ENCODE results near the gene ZNF609. TPM values are rescaled to one million over a fixed set of nuclear protein-coding genes. Genes with fewer than 3 reads are reported as not detected.

ZNF609 gene
- total and polyA plus RNA-seq, 4 donors: 8.1 to 54.2 (median 22.0) TPM

DNA sequence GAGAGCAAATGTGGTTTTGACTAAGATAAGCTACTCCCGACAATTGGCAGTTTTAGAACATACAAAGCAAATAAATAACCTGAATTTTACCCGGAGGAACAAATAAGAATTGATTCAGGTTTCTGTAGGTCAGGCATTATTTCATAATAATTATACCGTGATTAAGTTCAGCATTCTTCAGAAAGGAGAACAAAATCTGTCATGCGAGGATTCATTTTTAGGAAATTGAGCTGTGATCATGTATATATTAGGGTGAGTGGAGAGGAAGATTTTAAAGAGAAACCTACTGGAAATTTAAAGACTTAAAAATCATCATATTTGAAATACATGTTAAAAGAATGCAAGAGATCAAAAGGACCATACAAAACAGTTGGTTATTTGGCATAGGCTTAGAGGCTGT, 20.5 kb downstream of the ZNF609 start:
- Histone ChIP-seq H3K4me1 (ENCODE audit: control insufficient read depth in 5 of 5, insufficient read depth in 5 of 5, low read length in 5 of 5) (peaks cover 0 to 13% (median 2%) of the 10 kb centered on the region in 5 donors), H3K36me3 (ENCODE audit: control insufficient read depth in 4 of 4, insufficient read depth in 4 of 4, low read length in 4 of 4) (peaks cover 0 to 4% (median under 1%) of the 10 kb centered on the region in 4 donors), H3K4me3 (no peak overlapping the region), H3K27me3 (ENCODE audit: control insufficient read depth in 3 of 3, insufficient read depth in 3 of 3, low read length in 2 of 3) (no peaks in the 10 kb centered on the region), H3K9me3 (ENCODE audit: control insufficient read depth in 4 of 4, insufficient read depth in 3 of 4, low read length in 3 of 4) (no peaks in the 10 kb centered on the region), H3K27ac (ENCODE audit: low read depth in 1 of 2, low read length in 1 of 2) (no peak overlapping the region), H3K9ac (ENCODE audit: insufficient read depth in 1 of 2, low read length in 2 of 2) (no peak overlapping the region)
- WGBS, 2 donors: 51% methylated on average over 4 of the region's 4 CpGs
- TF ChIP-seq, protein P1, sequence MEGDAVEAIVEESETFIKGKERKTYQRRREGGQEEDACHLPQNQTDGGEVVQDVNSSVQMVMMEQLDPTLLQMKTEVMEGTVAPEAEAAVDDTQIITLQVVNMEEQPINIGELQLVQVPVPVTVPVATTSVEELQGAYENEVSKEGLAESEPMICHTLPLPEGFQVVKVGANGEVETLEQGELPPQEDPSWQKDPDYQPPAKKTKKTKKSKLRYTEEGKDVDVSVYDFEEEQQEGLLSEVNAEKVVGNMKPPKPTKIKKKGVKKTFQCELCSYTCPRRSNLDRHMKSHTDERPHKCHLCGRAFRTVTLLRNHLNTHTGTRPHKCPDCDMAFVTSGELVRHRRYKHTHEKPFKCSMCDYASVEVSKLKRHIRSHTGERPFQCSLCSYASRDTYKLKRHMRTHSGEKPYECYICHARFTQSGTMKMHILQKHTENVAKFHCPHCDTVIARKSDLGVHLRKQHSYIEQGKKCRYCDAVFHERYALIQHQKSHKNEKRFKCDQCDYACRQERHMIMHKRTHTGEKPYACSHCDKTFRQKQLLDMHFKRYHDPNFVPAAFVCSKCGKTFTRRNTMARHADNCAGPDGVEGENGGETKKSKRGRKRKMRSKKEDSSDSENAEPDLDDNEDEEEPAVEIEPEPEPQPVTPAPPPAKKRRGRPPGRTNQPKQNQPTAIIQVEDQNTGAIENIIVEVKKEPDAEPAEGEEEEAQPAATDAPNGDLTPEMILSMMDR (IDR thresholded peaks at IDR 0.05; ENCODE audit: control extremely low read depth, extremely low read depth): no peak
- ATAC-seq (ENCODE audit: insufficient read depth, low FRiP score) (no peak), DNase-seq (no peak)

DNA sequence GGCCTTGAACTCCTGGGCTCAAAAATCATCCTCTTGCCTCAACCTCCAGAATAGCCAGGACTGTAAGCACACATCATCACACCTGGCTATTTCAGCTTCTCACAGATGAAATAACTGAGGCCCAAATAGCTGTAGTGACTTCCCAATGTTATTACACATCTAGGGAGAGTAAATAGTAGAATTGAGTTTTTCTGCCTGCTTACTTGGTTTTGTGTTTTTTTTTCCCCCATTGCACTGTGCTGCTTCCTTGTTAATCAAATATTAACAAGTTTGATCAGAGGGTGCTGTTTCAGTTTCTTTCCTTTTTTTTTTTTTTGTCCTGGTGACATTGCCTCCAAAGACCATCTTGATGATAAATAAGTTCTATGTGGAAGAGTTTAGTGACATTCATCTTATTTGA, 23.4 kb downstream of the ZNF609 start:
- ATAC-seq (ENCODE audit: insufficient read depth, low FRiP score): no peak
- no peak for DNase-seq
- Histone ChIP-seq H3K4me1 (ENCODE audit: control insufficient read depth in 5 of 5, insufficient read depth in 5 of 5, low read length in 5 of 5) (peaks cover 0 to 13% (median 2%) of the 10 kb centered on the region in 5 donors), H3K27me3 (ENCODE audit: control insufficient read depth in 3 of 3, insufficient read depth in 3 of 3, low read length in 2 of 3) (no peaks in the 10 kb centered on the region), H3K9ac (ENCODE audit: insufficient read depth in 1 of 2, low read length in 2 of 2) (no peak overlapping the region), H3K4me3 (no peak overlapping the region), H3K36me3 (ENCODE audit: control insufficient read depth in 4 of 4, insufficient read depth in 4 of 4, low read length in 4 of 4) (peaks cover 0 to 6% (median 0%) of the 10 kb centered on the region in 4 donors), H3K27ac (ENCODE audit: low read depth in 1 of 2, low read length in 1 of 2) (no peak overlapping the region), H3K9me3 (ENCODE audit: control insufficient read depth in 4 of 4, insufficient read depth in 3 of 4, low read length in 3 of 4) (no peaks in the 10 kb centered on the region)
- TF ChIP-seq, protein P1 (IDR thresholded peaks at IDR 0.05; ENCODE audit: control extremely low read depth, extremely low read depth): no peak

DNA sequence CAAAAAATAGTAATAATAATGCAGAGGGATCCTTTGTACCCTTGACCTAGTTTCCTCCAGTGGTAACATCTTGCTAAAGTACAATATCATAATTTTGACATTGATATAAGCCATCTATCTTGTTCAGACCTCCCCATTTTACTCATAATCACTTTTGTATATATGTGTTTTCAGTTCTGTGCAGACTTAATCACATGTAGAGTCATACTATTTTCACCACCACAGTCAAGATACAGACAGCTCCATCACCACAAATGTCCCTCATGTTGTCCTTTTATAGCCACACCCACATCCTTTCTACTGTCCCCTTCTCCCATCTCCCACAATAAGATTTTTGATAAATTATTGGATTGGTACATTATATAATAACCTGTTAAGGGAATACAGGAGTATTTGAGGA, 25.4 kb downstream of the ZNF609 start:
- DNase-seq (no peak), ATAC-seq (ENCODE audit: insufficient read depth, low FRiP score) (no peak)
- no peaks in the 10 kb centered on the region for H3K9me3 ChIP-seq (ENCODE audit: control insufficient read depth in 4 of 4, insufficient read depth in 3 of 4, low read length in 3 of 4)
- TF ChIP-seq, protein P1 (IDR thresholded peaks at IDR 0.05; ENCODE audit: control extremely low read depth, extremely low read depth): no peak
- no peak overlapping the region for H3K27ac ChIP-seq (ENCODE audit: low read depth in 1 of 2, low read length in 1 of 2)
- H3K27me3 ChIP-seq (ENCODE audit: control insufficient read depth in 3 of 3, insufficient read depth in 3 of 3, low read length in 2 of 3): no peaks in the 10 kb centered on the region
- no peak overlapping the region for H3K4me3 ChIP-seq
- H3K36me3 ChIP-seq (ENCODE audit: control insufficient read depth in 4 of 4, insufficient read depth in 4 of 4, low read length in 4 of 4): peaks cover 0 to 9% (median 1%) of the 10 kb centered on the region in 4 donors
- no peak overlapping the region for H3K9ac ChIP-seq (ENCODE audit: insufficient read depth in 1 of 2, low read length in 2 of 2)
- H3K4me1 ChIP-seq (ENCODE audit: control insufficient read depth in 5 of 5, insufficient read depth in 5 of 5, low read length in 5 of 5): peaks cover 0 to 10% (median 3%) of the 10 kb centered on the region in 5 donors

DNA sequence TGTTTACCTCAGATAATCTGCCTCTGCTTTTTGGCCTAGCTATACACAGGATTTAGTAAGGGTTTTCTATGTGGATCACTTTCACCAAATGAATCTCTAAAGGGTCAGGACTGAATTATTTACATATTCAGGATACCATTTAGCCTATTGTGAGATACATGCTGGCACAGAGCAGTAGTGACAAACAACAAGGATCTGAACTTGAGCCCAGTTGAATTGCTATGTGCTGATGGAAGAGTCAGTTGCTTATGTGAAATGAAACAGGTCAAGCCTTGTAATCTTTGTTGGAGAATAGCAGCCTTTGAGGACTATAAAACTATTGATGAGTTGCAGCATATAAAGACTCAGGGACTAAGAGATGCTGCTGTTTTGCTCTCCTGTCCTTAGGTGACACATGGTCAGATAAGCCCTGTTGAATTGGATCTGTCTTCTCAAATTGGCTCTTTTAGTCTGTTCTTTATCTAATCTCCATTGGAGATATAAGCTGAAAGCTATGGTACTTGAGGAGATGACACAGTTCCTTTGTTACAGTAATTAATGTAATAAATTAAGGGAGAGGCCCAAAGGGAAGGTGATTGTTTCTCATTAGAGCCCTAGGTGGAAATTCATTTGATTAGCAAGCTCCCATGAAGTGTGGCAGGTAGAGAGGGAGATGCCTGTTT, 30.4 kb downstream of the ZNF609 start:
- DNase-seq: no peak
- H3K9me3 ChIP-seq (ENCODE audit: control insufficient read depth in 4 of 4, insufficient read depth in 3 of 4, low read length in 3 of 4): no peaks in the 10 kb centered on the region
- TF ChIP-seq, protein P1 (IDR thresholded peaks at IDR 0.05; ENCODE audit: control extremely low read depth, extremely low read depth): no peak
- H3K36me3 ChIP-seq (ENCODE audit: control insufficient read depth in 4 of 4, insufficient read depth in 4 of 4, low read length in 4 of 4): peaks cover 0 to 9% (median 3%) of the 10 kb centered on the region in 4 donors
- H3K27ac ChIP-seq (ENCODE audit: low read depth in 1 of 2, low read length in 1 of 2): no peak overlapping the region
- peaks cover 0 to 8% (median 0%) of the 10 kb centered on the region in 5 donors for H3K4me1 ChIP-seq (ENCODE audit: control insufficient read depth in 5 of 5, insufficient read depth in 5 of 5, low read length in 5 of 5)
- no peak for ATAC-seq (ENCODE audit: insufficient read depth, low FRiP score)
- no peak overlapping the region for H3K4me3 ChIP-seq
- H3K9ac ChIP-seq (ENCODE audit: insufficient read depth in 1 of 2, low read length in 2 of 2): no peak overlapping the region
- no peaks in the 10 kb centered on the region for H3K27me3 ChIP-seq (ENCODE audit: control insufficient read depth in 3 of 3, insufficient read depth in 3 of 3, low read length in 2 of 3)
